Body of pancreas (tissue), 4 donors: ENCODE results near the gene LPAR1.
A peak's percentile ranks its signal among the peaks of the same experiment; 100 is the strongest.

Experiments used
- CTCF ChIP-seq, 7 experiments: fragments of 450-650 bp in 4 of 7; fragments of 200-600 bp in 3 of 7; sonication (generic) in 3 of 7; IDR thresholded peaks; one replicate each; pipeline ENCODE4 v1.5.1; 2016 to 2019; ENCODE audit warnings: antibody characterized with exemption in 7 of 7
- POLR2A ChIP-seq, 3 donors: fragments of 450-650 bp; IDR thresholded peaks; one replicate each; pipeline ENCODE4 v1.6.1; 2016; ENCODE audit warnings: antibody characterized with exemption in 3 of 3, mild to moderate bottlenecking in 2 of 3

- TF ChIP-seq CTCF (IDR thresholded peaks at IDR 0.05) (peak in 1 of 7 experiments; percentile 19), POLR2A (IDR thresholded peaks at IDR 0.05) (no peak)
These were observed 163.2 kb downstream of the LPAR1 start for GRCh38 chr9:110874963-110875674.
